ENCODE measurements around the gene DVL2. TPM values are rescaled to one million over a fixed set of nuclear protein-coding genes. Genes with fewer than 3 reads are reported as not detected.

The DVL2 gene
- total and polyA plus RNA-seq, 2 of the 13 experiments (the other 11 are each of a cell fraction or from before 2014, with no cell fraction given), result 5.7 to 38.2 TPM

DNA sequence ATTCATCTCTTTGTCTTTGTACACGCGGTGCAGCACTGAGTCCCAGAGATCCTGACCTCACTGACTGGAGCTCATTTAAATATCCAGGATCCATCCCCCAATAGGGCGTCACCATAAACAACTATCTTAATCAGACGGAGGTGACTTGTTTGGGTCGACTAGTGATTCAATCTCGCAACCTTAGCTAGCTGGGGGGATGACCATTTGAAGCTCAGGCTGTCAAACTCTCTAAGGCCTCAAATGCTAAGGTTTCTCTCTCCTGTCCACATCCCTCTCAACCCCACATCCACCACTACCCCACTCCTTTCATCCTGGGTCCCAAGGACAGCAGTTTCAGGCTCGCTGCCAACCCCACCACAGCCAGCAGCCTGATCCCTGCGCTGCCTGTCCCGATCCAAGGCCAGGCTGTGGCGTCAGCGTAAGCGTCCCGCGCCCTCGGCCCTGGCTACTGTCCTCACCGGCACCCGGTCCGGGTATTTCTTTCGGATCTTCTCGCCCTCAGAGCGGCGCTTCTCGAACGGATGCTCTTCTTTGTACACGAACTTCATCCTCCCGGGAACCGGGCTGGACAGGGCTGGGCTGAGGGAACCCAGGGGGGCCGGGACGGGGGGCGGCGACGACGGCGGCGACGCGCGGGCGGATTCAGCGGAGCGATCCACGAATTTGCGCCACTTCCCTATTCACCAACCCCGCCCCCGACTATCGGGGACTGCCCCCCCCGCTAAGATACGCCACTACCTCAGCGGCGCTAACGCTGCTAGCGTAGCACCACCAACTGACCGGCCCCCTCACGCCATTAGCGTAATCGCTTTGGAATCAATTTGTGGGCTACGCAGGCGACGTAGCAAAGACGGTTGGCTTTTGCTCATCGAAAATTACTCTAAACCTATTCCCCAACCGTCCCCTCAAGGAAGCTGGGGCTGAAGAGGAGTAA lies 7.7 kb upstream of the DVL2 start, which contains the start of gene GABARAP (continued):
- TF ChIP-seq ZSCAN5A (CRISPR knock-in tag; IDR thresholded peaks at IDR 0.05; ENCODE audit: borderline replicate concordance) (no peak), ZNF672 (CRISPR knock-in tag; IDR thresholded peaks at IDR 0.05) (no peak), ZNF24 (IDR thresholded peaks at IDR 0.05) (no peak), ZNF274 (CRISPR knock-in tag; IDR thresholded peaks at IDR 0.05) (peak; percentile 73; the same call in 1 of the 2 replicates), TBP (CRISPR knock-in tag; IDR thresholded peaks at IDR 0.05) (0 out of 2 replicates have a peak, but pooled peaks have one; percentile 29), ZC3H4 (CRISPR knock-in tag; IDR thresholded peaks at IDR 0.05; ENCODE audit: borderline replicate concordance) (0 out of 2 replicates have a peak, but pooled peaks have one; percentile 6), HOXA3 (CRISPR knock-in tag; IDR thresholded peaks at IDR 0.05) (0 out of 2 replicates have a peak, but pooled peaks have one; percentile 45), MAZ (IDR thresholded peaks at IDR 0.05; ENCODE audit: borderline replicate concordance, low read depth, low read length) (0 out of 2 replicates have a peak, but pooled peaks have one; percentile 49), MAZ (CRISPR knock-in tag; IDR thresholded peaks at IDR 0.05; ENCODE audit: low read depth) (peak; percentile 72; the same call in 1 of the 2 replicates), PHF20 (CRISPR knock-in tag; IDR thresholded peaks at IDR 0.05) (no peak; the same call in none of the 2 replicates), SNRNP70 (IDR thresholded peaks at IDR 0.05; ENCODE audit: low read depth, low read length) (peak; percentile 89), SP5 (CRISPR knock-in tag; IDR thresholded peaks at IDR 0.05; ENCODE audit: borderline replicate concordance, low read depth) (peak; percentile 65; the same call in 1 of the 2 replicates), ZNF260 (CRISPR knock-in tag; IDR thresholded peaks at IDR 0.05; ENCODE audit: borderline replicate concordance, low read depth) (no peak), THRA (CRISPR knock-in tag; IDR thresholded peaks at IDR 0.05; ENCODE audit: borderline replicate concordance) (0 out of 2 replicates have a peak, but pooled peaks have one; percentile 12), SIX4 (CRISPR knock-in tag; IDR thresholded peaks at IDR 0.05) (no peak), NFKBIZ (CRISPR knock-in tag; IDR thresholded peaks at IDR 0.05) (no peak)
- TF ChIP-seq, protein P1, sequence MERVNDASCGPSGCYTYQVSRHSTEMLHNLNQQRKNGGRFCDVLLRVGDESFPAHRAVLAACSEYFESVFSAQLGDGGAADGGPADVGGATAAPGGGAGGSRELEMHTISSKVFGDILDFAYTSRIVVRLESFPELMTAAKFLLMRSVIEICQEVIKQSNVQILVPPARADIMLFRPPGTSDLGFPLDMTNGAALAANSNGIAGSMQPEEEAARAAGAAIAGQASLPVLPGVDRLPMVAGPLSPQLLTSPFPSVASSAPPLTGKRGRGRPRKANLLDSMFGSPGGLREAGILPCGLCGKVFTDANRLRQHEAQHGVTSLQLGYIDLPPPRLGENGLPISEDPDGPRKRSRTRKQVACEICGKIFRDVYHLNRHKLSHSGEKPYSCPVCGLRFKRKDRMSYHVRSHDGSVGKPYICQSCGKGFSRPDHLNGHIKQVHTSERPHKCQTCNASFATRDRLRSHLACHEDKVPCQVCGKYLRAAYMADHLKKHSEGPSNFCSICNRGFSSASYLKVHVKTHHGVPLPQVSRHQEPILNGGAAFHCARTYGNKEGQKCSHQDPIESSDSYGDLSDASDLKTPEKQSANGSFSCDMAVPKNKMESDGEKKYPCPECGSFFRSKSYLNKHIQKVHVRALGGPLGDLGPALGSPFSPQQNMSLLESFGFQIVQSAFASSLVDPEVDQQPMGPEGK (CRISPR knock-in tag; IDR thresholded peaks at IDR 0.05), result peak; percentile 97
- TF ChIP-seq, protein P2, sequence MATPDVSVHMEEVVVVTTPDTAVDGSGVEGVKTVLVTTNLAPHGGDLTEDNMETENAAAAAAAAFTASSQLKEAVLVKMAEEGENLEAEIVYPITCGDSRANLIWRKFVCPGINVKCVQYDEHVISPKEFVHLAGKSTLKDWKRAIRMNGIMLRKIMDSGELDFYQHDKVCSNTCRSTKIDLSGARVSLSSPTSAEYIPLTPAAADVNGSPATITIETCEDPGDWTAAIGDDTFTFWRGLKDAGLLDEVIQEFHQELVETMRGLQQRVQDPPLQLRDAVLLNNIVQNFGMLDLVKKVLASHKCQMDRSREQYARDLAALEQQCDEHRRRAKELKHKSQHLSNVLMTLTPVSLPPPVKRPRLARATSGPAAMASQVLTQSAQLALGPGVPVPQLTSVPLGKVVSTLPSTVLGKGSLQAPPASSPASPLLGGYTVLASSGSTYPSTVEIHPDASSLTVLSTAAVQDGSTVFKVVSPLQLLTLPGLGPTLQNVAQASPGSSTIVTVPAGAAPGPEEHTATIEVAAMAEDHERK (CRISPR knock-in tag; IDR thresholded peaks at IDR 0.05; ENCODE audit: low read depth), result 0 out of 2 replicates have a peak, but pooled peaks have one; percentile 46
- TF ChIP-seq, protein P3, sequence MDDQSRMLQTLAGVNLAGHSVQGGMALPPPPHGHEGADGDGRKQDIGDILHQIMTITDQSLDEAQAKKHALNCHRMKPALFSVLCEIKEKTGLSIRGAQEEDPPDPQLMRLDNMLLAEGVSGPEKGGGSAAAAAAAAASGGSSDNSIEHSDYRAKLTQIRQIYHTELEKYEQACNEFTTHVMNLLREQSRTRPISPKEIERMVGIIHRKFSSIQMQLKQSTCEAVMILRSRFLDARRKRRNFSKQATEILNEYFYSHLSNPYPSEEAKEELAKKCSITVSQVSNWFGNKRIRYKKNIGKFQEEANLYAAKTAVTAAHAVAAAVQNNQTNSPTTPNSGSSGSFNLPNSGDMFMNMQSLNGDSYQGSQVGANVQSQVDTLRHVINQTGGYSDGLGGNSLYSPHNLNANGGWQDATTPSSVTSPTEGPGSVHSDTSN (CRISPR knock-in tag; IDR thresholded peaks at IDR 0.05; ENCODE audit: borderline replicate concordance), result no peak
- TF ChIP-seq, protein P4, sequence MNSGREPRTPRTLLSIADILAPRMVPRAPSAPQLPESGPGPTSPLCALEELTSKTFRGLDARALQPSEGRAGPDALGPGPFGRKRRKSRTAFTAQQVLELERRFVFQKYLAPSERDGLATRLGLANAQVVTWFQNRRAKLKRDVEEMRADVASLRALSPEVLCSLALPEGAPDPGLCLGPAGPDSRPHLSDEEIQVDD (CRISPR knock-in tag; IDR thresholded peaks at IDR 0.05; ENCODE audit: borderline replicate concordance), result 0 out of 2 replicates have a peak, but pooled peaks have one; percentile 57

Data from HepG2 (cell line).